Activated CD8-positive, alpha-beta memory T cell treated with anti-CD3 and anti-CD28 coated beads, Interleukin-2, amount 10 ng/mL, durations not matched to agents 7 days and 5 days (primary cell): Measurements from ENCODE around the gene SYTL2. TPM values are rescaled to one million over a fixed set of nuclear protein-coding genes. Genes with fewer than 3 reads are reported as not detected.

Experiments
- ATAC-seq: fragments of 150-1000 bp; cut with Tn5 transposase; one replicate; pipeline ENCODE4 v1.10.0; 2021; ENCODE audit warnings: moderate library complexity
- CTCF ChIA-PET: fragments of 350-600 bp; sonication (Branson Sonifier 250); formaldehyde crosslinking; loops from one replicate; lab custom pipeline; 2021; ENCODE audit warnings: antibody characterized with exemption; lab: Charles Lee
- DNase-seq: peaks from one replicate; pipeline ENCODE4 v3.0.0-alpha.2; 2020
- H3K27ac Mint-ChIP-seq: one replicate; pipeline ENCODE4 v1.8.0; 2021; ENCODE audit warnings: mild to moderate bottlenecking, mixed read lengths
- H3K27me3 Mint-ChIP-seq: one replicate; pipeline ENCODE4 v1.8.0; 2021; ENCODE audit warnings: mixed read lengths
- H3K36me3 Mint-ChIP-seq: one replicate; pipeline ENCODE4 v1.8.0; 2021; ENCODE audit warnings: mild to moderate bottlenecking, mixed read lengths
- H3K4me1 Mint-ChIP-seq: one replicate; pipeline ENCODE4 v1.8.0; 2021; ENCODE audit warnings: mixed read lengths
- H3K4me3 Mint-ChIP-seq: one replicate; pipeline ENCODE4 v1.8.0; 2021; ENCODE audit warnings: mild to moderate bottlenecking, moderate library complexity, mixed read lengths
- H3K9me3 Mint-ChIP-seq: one replicate; pipeline ENCODE4 v1.8.0; 2022; ENCODE audit warnings: low read depth, mixed read lengths
- total RNA-seq, 2 experiments: library from RNA; stranded (reverse); gene quantifications; one replicate each; pipeline ENCODE4 v1.2.3, GENCODE V29; 2021

Gene SYTL2
- total RNA-seq, 2 experiments from 2014 or later = 73.7 to 78.0 TPM

- peaks cover 6% of the 10 kb centered on the region for H3K9me3 Mint-ChIP-seq
- no peak for ATAC-seq
- peaks cover 38% of the 10 kb centered on the region for H3K36me3 Mint-ChIP-seq
- no peaks in the 10 kb centered on the region for H3K27me3 Mint-ChIP-seq
- H3K27ac Mint-ChIP-seq = no peak overlapping the region
- no peak overlapping the region for H3K4me3 Mint-ChIP-seq
- DNase-seq = no peak
- CTCF ChIA-PET = interaction anchor here (1.3 to 1.6 kb wide), 2 partner anchors 25 to 67 kb away, joined by 3 to 5 read pairs; no protein-coding TSS in a partner anchor
- H3K4me1 Mint-ChIP-seq = no peaks in the 10 kb centered on the region
Measured at GRCh38 chr11:85724748-85725465, 86.0 kb downstream of the SYTL2 start.

GRCh38 chr11:85723088-85723487 is 87.9 kb downstream of the SYTL2 start:
- no peak overlapping the region for H3K27ac Mint-ChIP-seq
- CTCF ChIA-PET = no interaction called here
- no peak overlapping the region for H3K4me3 Mint-ChIP-seq
- DNase-seq (no peak), ATAC-seq (no peak)
- H3K9me3 Mint-ChIP-seq = peaks cover 3% of the 10 kb centered on the region
- no peaks in the 10 kb centered on the region for H3K4me1 Mint-ChIP-seq
- H3K36me3 Mint-ChIP-seq = peaks cover 24% of the 10 kb centered on the region
- H3K27me3 Mint-ChIP-seq = no peaks in the 10 kb centered on the region

DNA sequence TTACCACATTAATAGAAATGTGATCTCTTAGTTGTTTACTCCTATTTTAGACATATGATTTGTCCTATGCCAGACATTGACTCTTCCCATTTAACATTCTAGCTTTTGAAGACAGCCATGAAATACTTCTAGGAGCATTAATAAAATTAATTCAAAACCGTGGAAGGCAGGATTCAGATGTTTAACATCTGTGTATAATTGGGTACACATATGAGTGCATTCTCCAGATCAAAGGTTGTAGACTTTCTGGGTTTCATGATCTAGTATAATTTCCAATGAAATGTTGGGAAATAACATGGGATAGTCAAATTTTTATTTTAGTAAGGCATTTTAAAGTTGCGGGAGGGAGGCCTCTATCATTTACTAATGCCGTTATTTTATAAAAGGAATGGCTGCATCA is 89.8 kb downstream of the SYTL2 start:
- CTCF ChIA-PET = interaction anchor here (1.4 kb wide), 1 partner anchor 32 kb away, joined by 3 read pairs; no protein-coding TSS in a partner anchor

GRCh38 chr11:85718991-85719807 is 91.7 kb downstream of the SYTL2 start:
- Mint-ChIP-seq H3K27me3 (no peaks in the 10 kb centered on the region), H3K27ac (no peak overlapping the region), H3K4me1 (peaks cover 1% of the 10 kb centered on the region), H3K9me3 (no peaks in the 10 kb centered on the region), H3K36me3 (peaks cover 3% of the 10 kb centered on the region), H3K4me3 (no peak overlapping the region)
- no peak for ATAC-seq
- CTCF ChIA-PET = no interaction called here
- DNase-seq = no peak

More for the DNA sequence above, 89.8 kb downstream of the SYTL2 start:
- DNase-seq (no peak), ATAC-seq (no peak)
- Mint-ChIP-seq H3K4me1 (peaks cover 1% of the 10 kb centered on the region), H3K9me3 (no peaks in the 10 kb centered on the region), H3K27ac (no peak overlapping the region), H3K27me3 (no peaks in the 10 kb centered on the region), H3K4me3 (no peak overlapping the region), H3K36me3 (peaks cover 7% of the 10 kb centered on the region)

DNA sequence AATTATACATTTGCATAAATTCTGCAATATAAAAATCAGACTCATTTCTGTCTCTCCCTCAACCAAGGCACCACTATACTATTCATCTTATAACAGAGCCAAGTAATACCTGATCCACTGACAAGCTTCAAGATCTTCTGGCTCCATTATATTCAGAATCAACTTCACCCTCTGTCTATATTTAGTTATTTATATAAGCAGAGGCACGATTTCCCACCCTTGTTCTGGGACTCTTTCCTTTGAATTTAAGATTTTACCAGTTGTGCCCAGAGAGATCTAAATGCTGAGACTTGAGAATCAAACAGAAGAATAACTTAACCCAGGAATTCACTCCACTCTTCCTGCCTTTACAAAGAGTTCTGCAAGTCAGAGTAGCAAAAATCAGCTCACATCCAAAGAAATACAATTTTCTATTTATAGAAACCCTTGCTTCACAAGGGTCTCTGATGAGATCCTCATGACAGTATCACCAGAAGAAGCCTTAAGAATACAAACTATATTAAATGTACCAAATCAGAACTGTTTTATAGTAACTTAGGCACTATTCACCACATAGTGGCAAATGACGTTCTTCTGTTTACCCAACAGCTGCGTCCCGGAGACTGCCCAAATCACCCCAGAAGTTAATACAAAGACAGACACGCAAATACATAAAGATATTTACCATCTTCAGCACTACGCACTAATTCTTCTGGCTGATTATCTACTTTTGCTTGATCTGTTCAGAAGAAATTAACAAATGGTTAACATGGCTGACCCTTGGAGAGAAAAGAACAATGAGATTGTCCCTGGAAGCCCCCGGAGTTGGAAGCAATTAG is 92.6 kb downstream of the SYTL2 start:
- no peak overlapping the region for H3K4me3 Mint-ChIP-seq
- DNase-seq (no peak), ATAC-seq (no peak)
- CTCF ChIA-PET = no interaction called here
- H3K4me1 Mint-ChIP-seq = peaks cover 1% of the 10 kb centered on the region
- H3K27me3 Mint-ChIP-seq = no peaks in the 10 kb centered on the region
- H3K9me3 Mint-ChIP-seq = no peaks in the 10 kb centered on the region
- H3K36me3 Mint-ChIP-seq = peaks cover 1% of the 10 kb centered on the region
- no peak overlapping the region for H3K27ac Mint-ChIP-seq

DNA sequence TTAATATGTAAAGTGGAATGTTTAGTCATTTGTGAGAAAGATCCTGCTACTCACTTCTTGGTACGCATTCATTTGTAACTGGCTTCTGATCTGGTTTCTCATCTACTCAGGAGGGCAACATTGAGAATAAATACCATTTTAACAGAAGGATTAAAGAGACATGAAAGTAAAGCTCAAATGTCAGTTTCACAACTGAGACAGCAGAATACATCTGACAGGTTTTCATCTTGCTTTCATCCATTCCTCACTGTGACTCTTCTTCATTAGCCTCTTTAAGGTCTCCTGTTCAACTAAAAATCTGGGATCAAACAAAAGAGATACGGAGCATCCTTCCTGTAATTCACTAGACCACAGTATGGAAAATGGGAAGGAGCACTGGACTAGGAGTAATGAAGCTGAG is 93.5 kb downstream of the SYTL2 start:
- no peaks in the 10 kb centered on the region for H3K27me3 Mint-ChIP-seq
- no peak for DNase-seq
- H3K9me3 Mint-ChIP-seq = no peaks in the 10 kb centered on the region
- no peak for ATAC-seq
- H3K4me1 Mint-ChIP-seq = peaks cover 1% of the 10 kb centered on the region
- CTCF ChIA-PET = no interaction called here
- H3K27ac Mint-ChIP-seq = no peak overlapping the region
- H3K36me3 Mint-ChIP-seq = peaks cover 1% of the 10 kb centered on the region
- H3K4me3 Mint-ChIP-seq = no peak overlapping the region

DNA sequence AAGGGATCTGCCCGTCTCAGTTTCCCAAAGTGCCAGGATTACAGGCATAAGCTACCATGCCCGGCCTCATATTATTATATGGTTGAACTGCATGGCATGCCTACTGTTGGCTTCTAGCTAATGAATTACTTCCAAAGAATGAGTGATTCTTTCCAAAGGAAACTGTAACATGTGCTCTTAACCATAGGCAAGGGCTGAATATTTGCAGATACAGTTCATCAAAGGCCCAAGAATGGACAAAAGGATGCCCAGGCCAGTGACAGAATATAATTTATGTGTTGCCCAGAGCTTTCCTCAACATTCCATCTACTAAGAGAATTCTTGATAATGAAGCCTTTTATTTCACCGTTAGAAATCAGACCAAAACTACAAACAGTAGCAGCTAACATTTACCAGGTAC is 98.0 kb downstream of the SYTL2 start:
- no peaks in the 10 kb centered on the region for H3K9me3 Mint-ChIP-seq
- H3K36me3 Mint-ChIP-seq = peaks cover 4% of the 10 kb centered on the region
- CTCF ChIA-PET = interaction anchor here (1.0 kb wide), 1 partner anchor 113 kb away, joined by 4 read pairs; no protein-coding TSS in a partner anchor
- no peak for DNase-seq
- no peak overlapping the region for H3K4me3 Mint-ChIP-seq
- no peak overlapping the region for H3K27ac Mint-ChIP-seq
- H3K4me1 Mint-ChIP-seq = peaks cover 1% of the 10 kb centered on the region
- no peak for ATAC-seq
- H3K27me3 Mint-ChIP-seq = no peaks in the 10 kb centered on the region

DNA sequence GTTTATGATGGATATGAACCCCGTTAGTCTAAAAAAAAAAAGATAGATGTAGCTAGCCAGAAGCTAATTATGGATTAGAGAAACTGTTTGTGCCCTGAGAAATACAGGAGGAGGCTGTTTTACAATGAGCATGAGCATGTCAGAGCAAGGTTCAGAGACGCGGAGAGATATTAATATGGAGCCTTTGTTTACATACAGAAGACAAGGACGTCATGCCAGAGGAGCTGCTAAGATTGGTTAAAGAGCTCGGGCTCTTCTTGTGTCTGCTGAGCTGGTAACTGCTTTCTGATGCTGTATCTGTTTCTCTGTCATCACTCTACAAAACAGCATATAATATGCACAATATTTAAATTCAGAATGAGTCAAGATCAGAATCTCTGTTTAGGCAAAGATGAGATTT is 100.0 kb downstream of the SYTL2 start:
- no peak overlapping the region for H3K27ac Mint-ChIP-seq
- ATAC-seq = no peak
- H3K36me3 Mint-ChIP-seq = peaks cover 14% of the 10 kb centered on the region
- CTCF ChIA-PET = no interaction called here
- H3K9me3 Mint-ChIP-seq = no peaks in the 10 kb centered on the region
- no peaks in the 10 kb centered on the region for H3K4me1 Mint-ChIP-seq
- H3K4me3 Mint-ChIP-seq = no peak overlapping the region
- no peak for DNase-seq
- H3K27me3 Mint-ChIP-seq = no peaks in the 10 kb centered on the region

GRCh38 chr11:85709941-85710702 is 100.8 kb downstream of the SYTL2 start:
- H3K4me3 Mint-ChIP-seq = no peak overlapping the region
- CTCF ChIA-PET = no interaction called here
- no peak for DNase-seq

DNA sequence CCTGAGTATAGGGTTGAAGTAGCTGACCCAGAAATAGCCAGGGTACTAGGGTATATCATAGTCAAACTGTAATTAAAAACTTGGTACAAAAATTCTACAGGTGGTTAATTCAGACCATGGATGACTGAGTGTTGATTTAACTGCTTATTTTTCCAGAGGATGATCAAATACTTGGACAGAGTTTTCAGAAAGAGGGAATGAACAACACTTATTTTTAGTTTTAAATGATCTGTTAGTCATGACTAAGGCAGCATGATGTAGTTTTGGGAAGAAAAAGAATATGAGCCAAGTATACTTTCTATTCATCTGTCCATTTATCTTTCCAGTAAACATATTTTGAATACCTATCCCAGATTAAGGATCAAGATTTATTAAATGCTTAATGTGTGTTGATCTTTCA is 105.1 kb downstream of the SYTL2 start:
- Mint-ChIP-seq H3K36me3 (peaks cover 32% of the 10 kb centered on the region), H3K9me3 (no peaks in the 10 kb centered on the region), H3K4me3 (no peak overlapping the region), H3K27ac (no peak overlapping the region), H3K4me1 (peaks cover under 1% of the 10 kb centered on the region), H3K27me3 (no peaks in the 10 kb centered on the region)
- no peak for ATAC-seq
- no peak for DNase-seq
- CTCF ChIA-PET = no interaction called here

More at GRCh38 chr11:85709941-85710702, 100.8 kb downstream of the SYTL2 start:
- H3K27ac Mint-ChIP-seq = no peak overlapping the region
- peaks cover 14% of the 10 kb centered on the region for H3K36me3 Mint-ChIP-seq
- H3K4me1 Mint-ChIP-seq = no peaks in the 10 kb centered on the region
- no peaks in the 10 kb centered on the region for H3K9me3 Mint-ChIP-seq
- ATAC-seq = no peak
- H3K27me3 Mint-ChIP-seq = no peaks in the 10 kb centered on the region

- H3K36me3 Mint-ChIP-seq = peaks cover 32% of the 10 kb centered on the region
- no peak overlapping the region for H3K4me3 Mint-ChIP-seq
- H3K27me3 Mint-ChIP-seq = no peaks in the 10 kb centered on the region
Measured at GRCh38 chr11:85704967-85705366, 106.0 kb downstream of the SYTL2 start.

DNA sequence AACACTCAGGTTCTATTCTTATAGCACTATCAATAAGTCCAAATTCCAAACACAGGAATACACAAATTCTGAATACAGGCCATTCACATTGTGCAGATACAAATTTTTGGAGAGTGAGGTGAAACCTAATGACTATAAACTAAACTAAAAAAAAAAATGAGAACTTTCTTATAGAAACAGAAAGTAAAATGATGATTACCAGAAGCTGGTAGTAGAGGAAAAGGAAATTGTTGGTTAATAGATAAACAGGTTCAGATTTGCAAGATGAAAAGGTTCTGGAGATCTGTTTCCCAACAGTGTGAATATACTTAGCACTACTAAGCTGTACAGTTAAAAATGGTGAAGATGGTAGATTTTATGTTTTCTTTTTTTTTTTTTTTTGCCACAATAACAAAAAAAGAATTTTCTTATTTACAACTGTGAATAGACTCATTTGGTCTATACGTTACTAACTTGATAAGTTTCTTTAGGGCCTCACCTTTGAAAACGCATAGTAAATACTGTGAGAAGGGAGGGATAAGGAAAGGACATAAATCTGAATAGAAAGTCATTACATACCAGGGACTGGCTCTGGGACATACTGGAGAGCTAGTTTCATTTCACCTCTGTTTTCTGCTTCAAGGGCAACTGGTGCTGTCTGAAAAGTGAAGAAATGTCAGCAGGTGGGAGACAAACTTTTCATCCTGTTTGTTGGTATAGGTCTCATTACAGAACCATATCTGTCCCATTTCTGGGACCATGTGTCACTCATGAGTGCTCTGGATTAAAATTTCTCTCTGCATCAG is 110.8 kb downstream of the SYTL2 start:
- peak overlapping the region; percentile 33 for H3K4me3 Mint-ChIP-seq
- peak overlapping the region; percentile 84 for H3K27ac Mint-ChIP-seq
- no peaks in the 10 kb centered on the region for H3K9me3 Mint-ChIP-seq
- CTCF ChIA-PET = interaction anchor here (0.6 to 4.0 kb wide), 13 partner anchors 9 to 524 kb away, joined by 3 to 16 read pairs (median 4); partner anchors contain the start of genes CCDC83 and CREBZF
- DNase-seq (no peak), ATAC-seq (peak; percentile 78)
- H3K27me3 Mint-ChIP-seq = no peaks in the 10 kb centered on the region
- peaks cover 36% of the 10 kb centered on the region for H3K4me1 Mint-ChIP-seq
- peaks cover 49% of the 10 kb centered on the region for H3K36me3 Mint-ChIP-seq

More at GRCh38 chr11:85704967-85705366, 106.0 kb downstream of the SYTL2 start:
- CTCF ChIA-PET = no interaction called here
- no peak for ATAC-seq
- DNase-seq = no peak
- H3K27ac Mint-ChIP-seq = no peak overlapping the region
- H3K4me1 Mint-ChIP-seq = peaks cover 9% of the 10 kb centered on the region
- H3K9me3 Mint-ChIP-seq = no peaks in the 10 kb centered on the region
